Measurements from ENCODE around the gene TMEM196.
"Not testable (repeated sequence)": the region's sequence is repeated elsewhere in the genome, so short reads cannot be mapped to it uniquely, and the experiment has no call there.

Gene TMEM196

DNA sequence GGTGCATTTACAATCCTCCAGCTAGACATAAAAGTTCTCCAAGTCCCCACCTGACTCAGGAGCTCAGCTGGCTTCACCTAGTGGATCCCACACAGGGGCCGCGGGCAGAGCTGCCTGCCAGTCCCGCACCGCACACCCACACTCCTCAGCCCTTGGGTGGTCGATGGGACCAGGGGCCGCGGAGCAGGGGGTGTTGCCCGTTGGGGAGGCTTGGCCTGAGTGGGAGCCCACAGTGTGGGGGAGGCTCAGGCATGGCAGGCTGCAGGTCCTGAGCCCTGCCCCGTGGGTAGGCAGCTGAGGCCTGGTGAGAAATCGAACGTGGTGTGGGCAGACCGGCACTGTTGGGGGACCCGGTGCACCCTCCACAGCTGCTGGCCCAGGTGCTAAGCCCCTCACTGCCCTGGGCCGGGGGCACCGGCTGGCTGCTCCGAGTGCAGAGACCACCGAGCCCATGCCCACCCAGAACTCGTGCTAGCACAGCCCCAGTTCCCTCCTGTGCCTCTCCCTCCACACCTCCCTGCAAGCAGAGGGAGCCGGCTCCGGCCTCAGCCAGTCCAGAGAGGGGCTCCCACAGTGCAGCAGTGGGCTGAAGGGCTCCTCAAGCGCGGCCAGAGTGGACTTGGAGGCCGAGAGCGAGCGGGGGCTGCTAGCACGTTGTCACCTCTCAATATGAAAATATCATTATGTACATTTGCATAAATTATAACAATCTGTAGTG, 81.1 kb downstream of the TMEM196 start:
- no peak for DNase-seq (ENCODE audit: low spot score)
- TF ChIP-seq, protein P1, sequence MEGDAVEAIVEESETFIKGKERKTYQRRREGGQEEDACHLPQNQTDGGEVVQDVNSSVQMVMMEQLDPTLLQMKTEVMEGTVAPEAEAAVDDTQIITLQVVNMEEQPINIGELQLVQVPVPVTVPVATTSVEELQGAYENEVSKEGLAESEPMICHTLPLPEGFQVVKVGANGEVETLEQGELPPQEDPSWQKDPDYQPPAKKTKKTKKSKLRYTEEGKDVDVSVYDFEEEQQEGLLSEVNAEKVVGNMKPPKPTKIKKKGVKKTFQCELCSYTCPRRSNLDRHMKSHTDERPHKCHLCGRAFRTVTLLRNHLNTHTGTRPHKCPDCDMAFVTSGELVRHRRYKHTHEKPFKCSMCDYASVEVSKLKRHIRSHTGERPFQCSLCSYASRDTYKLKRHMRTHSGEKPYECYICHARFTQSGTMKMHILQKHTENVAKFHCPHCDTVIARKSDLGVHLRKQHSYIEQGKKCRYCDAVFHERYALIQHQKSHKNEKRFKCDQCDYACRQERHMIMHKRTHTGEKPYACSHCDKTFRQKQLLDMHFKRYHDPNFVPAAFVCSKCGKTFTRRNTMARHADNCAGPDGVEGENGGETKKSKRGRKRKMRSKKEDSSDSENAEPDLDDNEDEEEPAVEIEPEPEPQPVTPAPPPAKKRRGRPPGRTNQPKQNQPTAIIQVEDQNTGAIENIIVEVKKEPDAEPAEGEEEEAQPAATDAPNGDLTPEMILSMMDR (IDR thresholded peaks at IDR 0.05; ENCODE audit: extremely low read depth, missing control alignments): no peak

DNA sequence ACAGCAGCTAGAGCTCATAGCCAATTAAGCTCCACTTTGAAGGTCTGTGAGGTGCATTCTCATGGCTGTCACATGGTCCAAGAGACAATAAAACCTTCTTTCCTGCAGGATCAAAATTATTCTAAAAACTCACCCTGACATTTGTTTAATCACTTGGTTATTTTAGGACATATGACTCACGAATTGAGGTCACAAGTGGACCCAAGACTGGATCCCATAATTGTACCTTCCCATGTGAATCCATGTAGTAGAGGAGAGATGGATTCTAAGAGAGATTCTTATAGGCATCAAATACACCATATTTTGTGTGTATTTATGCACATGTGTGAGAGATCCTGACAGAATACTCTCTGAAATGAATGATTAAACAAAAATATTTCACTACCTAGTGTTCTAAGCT, 82.7 kb downstream of the TMEM196 start:
- no peak for DNase-seq (ENCODE audit: low spot score)
- TF ChIP-seq, protein P1 (IDR thresholded peaks at IDR 0.05; ENCODE audit: extremely low read depth, missing control alignments): no peak

DNA sequence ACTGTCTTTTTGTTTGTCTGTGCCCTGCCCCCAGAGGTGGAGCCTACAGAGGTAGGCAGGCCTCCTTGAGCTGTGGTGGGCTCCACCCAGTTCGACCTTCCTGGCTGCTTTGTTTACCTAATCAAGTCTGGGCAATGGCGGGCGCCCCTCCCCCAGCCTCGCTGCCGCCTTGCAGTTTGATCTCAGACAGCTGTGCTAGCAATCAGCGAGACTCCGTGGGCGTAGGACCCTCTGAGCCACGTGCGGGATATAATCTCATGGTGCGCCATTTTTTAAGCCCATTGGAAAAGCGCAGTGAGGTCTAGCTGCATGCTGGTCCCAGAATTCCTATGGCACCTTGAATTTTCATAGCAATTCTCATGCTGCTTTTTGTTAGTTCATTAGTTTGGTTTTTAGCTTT, 84.3 kb downstream of the TMEM196 start:
- DNase-seq (ENCODE audit: low spot score): not testable (repeated sequence)

DNA sequence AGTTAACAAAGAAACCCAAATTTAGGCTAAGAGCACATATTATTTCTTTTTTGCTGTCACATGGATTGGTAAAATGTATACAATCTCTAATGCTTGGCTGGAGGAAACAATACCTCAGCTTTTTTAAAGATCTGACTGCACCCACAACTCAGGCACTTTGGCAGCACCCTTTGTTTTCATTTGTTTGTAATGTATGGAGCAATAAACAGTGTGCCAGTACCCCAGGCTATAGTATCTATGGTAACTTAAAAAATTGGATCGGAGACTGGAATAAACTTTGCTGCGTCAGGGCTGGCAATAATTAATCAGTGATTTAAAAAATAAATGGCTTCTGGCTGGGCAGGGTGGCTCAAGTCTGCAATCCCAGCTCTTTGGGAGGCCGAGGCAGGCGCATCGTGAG, 91.8 kb downstream of the TMEM196 start:
- TF ChIP-seq, protein P1 (IDR thresholded peaks at IDR 0.05; ENCODE audit: extremely low read depth, missing control alignments): no peak
- DNase-seq (ENCODE audit: low spot score): no peak

DNA sequence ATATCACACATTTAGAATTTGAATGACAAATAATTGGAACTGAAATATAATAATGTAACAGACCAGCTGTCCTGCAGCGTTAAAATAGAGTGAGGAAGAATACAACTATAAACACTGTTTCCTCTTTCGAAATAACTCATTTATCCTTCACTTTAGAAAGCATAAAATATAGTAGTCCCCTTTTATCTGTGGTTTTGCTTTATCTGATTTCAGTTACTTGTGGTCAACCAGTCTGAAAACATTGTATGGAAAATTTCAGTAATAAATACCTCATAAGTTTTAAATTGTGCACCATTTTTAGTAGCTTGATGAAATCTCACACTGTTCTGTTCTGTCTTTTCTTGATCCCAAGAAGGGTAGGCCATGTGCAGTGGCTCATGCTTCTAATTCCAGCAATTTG, 96.2 kb downstream of the TMEM196 start:
- TF ChIP-seq, protein P1 (IDR thresholded peaks at IDR 0.05; ENCODE audit: extremely low read depth, missing control alignments): no peak
- no peak for DNase-seq (ENCODE audit: low spot score)

DNA sequence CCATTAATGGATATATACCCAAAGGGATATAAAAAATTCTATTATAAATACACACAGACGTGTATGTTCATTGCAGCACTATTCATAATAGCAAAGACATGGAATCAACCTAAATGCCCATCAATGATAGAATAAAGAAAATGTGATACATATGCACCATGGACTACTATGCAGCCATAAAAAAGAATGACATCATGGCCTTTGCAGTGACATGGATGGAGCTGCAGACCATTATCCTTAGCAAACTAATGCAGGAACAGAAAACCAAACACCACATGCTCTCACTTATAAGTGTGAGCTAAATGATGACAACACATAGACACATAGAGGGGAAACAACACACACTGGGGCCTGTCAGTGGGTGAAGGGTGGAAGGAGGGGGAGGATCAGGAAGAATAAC, 97.6 kb downstream of the TMEM196 start:
- TF ChIP-seq, protein P1 (IDR thresholded peaks at IDR 0.05; ENCODE audit: extremely low read depth, missing control alignments): no peak
- no peak for DNase-seq (ENCODE audit: low spot score)

DNA sequence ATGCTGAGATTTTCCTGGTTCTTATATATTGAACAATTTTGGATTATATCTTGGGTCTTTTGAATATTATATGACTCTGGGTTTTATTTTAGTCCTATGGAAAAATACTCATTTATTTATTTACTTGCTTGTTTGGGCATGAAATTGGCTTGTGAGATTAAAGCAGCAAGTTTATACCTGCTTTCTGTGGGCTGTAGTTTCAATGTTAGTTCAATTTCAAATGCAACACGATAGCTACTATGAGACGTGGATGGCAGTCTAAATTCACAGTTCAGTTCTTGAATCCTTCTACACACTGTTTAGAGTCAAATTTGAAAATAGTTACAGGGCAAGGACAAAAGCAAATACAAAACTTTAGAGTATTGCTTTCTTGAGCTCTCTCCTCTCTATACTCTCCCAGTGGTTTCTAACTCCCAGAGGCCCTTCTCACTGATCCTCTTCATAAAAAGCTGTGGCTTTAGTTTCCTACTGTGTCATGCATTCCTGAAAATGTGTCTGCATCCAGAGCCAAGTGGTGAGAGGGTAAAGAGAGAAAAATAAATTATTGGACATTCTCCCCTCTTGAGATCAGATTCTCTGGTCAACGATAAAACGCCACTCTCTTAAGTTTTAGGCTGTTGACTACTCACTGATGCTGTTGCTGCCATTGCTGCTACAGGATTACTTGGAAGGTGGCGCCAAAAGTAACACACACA, 99.0 kb downstream of the TMEM196 start:
- TF ChIP-seq, protein P1 (IDR thresholded peaks at IDR 0.05; ENCODE audit: extremely low read depth, missing control alignments): no peak
- no peak for DNase-seq (ENCODE audit: low spot score)

DNA sequence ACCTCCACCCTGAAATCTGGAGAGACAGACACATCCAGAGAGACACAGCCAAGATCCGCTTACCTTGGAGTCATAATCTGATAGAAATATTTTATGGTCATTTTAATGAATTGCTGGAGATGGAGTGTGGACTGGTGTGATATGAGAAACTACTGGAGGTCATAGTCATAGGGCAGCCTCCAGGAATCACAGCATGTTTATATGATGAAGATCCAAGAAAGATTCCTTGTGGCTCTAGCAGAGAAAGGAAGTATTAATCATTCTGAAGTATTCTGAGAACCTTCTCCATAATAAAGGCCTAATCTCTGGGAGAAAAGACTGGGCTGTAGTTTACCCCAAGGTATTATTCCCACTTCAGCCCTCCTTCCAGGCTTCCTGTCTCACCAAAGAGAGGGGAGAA, 102.6 kb downstream of the TMEM196 start:
- TF ChIP-seq, protein P1 (IDR thresholded peaks at IDR 0.05; ENCODE audit: extremely low read depth, missing control alignments): no peak
- no peak for DNase-seq (ENCODE audit: low spot score)
